Endothelial cell of umbilical vein (primary cell): ENCODE data around the gene DMRTB1. TPM values are rescaled to one million over a fixed set of nuclear protein-coding genes. Genes with fewer than 3 reads are reported as not detected.

Source experiments
- BruUV-seq: library from RNA; stranded (reverse); fragments of 400-500 nt; replicated peaks from 2 replicates; lab custom pipeline; 2021; lab: Mats Ljungman, UMichigan
- CTCF ChIA-PET: fragments of 300-600, 350-600 bp; sonication (Branson Sonifier 250); formaldehyde crosslinking; loops from one replicate; lab custom pipeline; 2021; ENCODE audit warnings: antibody characterized with exemption, inconsistent platforms; lab: Charles Lee
- POLR2A ChIA-PET: fragments of 300-600, 350-600 bp; sonication (Branson Sonifier 250); formaldehyde crosslinking; loops from one replicate; lab custom pipeline; 2021; ENCODE audit warnings: antibody characterized with exemption, inconsistent platforms; lab: Charles Lee
- DNase-seq: peaks from one replicate; pipeline ENCODE4 v3.0.0-alpha.2; 2011; ENCODE audit warnings: low read depth, low spot score
- FAIRE-seq: peaks from 2 replicates; lab custom pipeline; 2011; peaks lifted over from hg19 to GRCh38; lab: Jason Lieb, UNC
- H2AFZ ChIP-seq: 2 replicates; pipeline ENCODE4 v1.6.0; 2012; ENCODE audit warnings: low read depth, low read length, control low read depth, inconsistent platforms
- H3K27ac ChIP-seq: 2 replicates; pipeline ENCODE4 v1.5.1; 2011; ENCODE audit warnings: low read depth, mild to moderate bottlenecking, control low read depth, low read length, moderate library complexity; ENCODE audit not compliant: insufficient read depth
- H3K27me3 ChIP-seq, 2 experiments: 2 replicates each; pipeline versions ENCODE4 v1.6.0 to v1.6.1; 2011; ENCODE audit warnings: low read length in 2 of 2, mixed read lengths in 1 of 2; ENCODE audit not compliant: control insufficient read depth in 2 of 2, insufficient read depth in 2 of 2
- H3K36me3 ChIP-seq, 2 experiments: 2 replicates in 1 of 2; 3 replicates in 1 of 2; pipeline ENCODE4 v1.5.1; 2011; ENCODE audit warnings: low read length in 2 of 2, mild to moderate bottlenecking in 1 of 2, moderate library complexity in 1 of 2; ENCODE audit not compliant: control insufficient read depth in 2 of 2, insufficient read depth in 2 of 2; ENCODE audit errors: extremely low read depth in 1 of 2
- H3K4me1 ChIP-seq: 3 replicates; pipeline ENCODE4 v1.5.1; 2011; ENCODE audit warnings: mild to moderate bottlenecking, low read length; ENCODE audit not compliant: control insufficient read depth, insufficient read depth; ENCODE audit errors: extremely low read depth
- H3K4me2 ChIP-seq: 2 replicates; pipeline ENCODE4 v1.6.1; 2011; ENCODE audit warnings: low read length, control low read depth, mixed read lengths; ENCODE audit not compliant: insufficient read depth
- H3K4me3 ChIP-seq, 3 experiments: fragments of 200-600 bp in 1 of 3; sonication (generic), shearing (Covaris generic) in 1 of 3; replicated peaks in 1 of 3; 2 replicates each; pipeline ENCODE4 v1.5.1; 2011 to 2016; ENCODE audit warnings: control low read depth in 3 of 3, low read length in 3 of 3, mild to moderate bottlenecking in 2 of 3, inconsistent platforms in 1 of 3, low read depth in 1 of 3, moderate library complexity in 1 of 3; ENCODE audit not compliant: insufficient read depth in 1 of 3
- H3K79me2 ChIP-seq: 2 replicates; pipeline ENCODE4 v1.6.0; 2012; ENCODE audit warnings: low read length, inconsistent platforms; ENCODE audit not compliant: control insufficient read depth, insufficient read depth
- H3K9ac ChIP-seq: replicated peaks from 2 replicates; pipeline ENCODE3; 2011; ENCODE audit warnings: low read length, control low read depth; ENCODE audit not compliant: insufficient read depth; ENCODE audit errors: extremely low read depth
- H3K9me1 ChIP-seq: replicated peaks from 3 replicates; pipeline ENCODE4 v1.6.0; 2011; ENCODE audit warnings: mild to moderate bottlenecking, low read length; ENCODE audit not compliant: control insufficient read depth, insufficient read depth; ENCODE audit errors: extremely low read depth
- H3K9me3 ChIP-seq: replicated peaks from 2 replicates; pipeline ENCODE4 v1.5.1; 2012; ENCODE audit warnings: low read length, inconsistent platforms; ENCODE audit not compliant: control insufficient read depth, insufficient read depth
- H4K20me1 ChIP-seq: replicated peaks from 2 replicates; pipeline ENCODE3; 2011; ENCODE audit warnings: mild to moderate bottlenecking, low read length; ENCODE audit not compliant: control insufficient read depth, insufficient read depth; ENCODE audit errors: extremely low read depth
- EZH2 ChIP-seq: IDR thresholded peaks from 2 replicates; pipeline ENCODE4 v1.6.1; 2012; ENCODE audit warnings: borderline replicate concordance, low read depth, mild to moderate bottlenecking, moderate library complexity, low read length, inconsistent platforms; ENCODE audit not compliant: severe bottlenecking
- GATA2 ChIP-seq: IDR thresholded peaks from 2 replicates; pipeline ENCODE4 v1.7.0; 2011; ENCODE audit warnings: low read depth, mild to moderate bottlenecking, moderate library complexity, mixed read lengths, low read length; ENCODE audit not compliant: insufficient read length, insufficient read depth
- JUN ChIP-seq: IDR thresholded peaks from 2 replicates; pipeline ENCODE4 v1.6.1; 2011; ENCODE audit warnings: borderline replicate concordance, low read depth; ENCODE audit not compliant: insufficient read length, insufficient read depth
- MYC ChIP-seq: IDR thresholded peaks from one replicate; pipeline ENCODE4 v1.6.1; 2011; ENCODE audit warnings: mild to moderate bottlenecking, low read depth, low read length
- POLR2A ChIP-seq: IDR thresholded peaks from 2 replicates; pipeline ENCODE4 v1.6.1; 2012; ENCODE audit warnings: low read depth, mild to moderate bottlenecking, control low read depth, low read length
- POLR2AphosphoS5 ChIP-seq: IDR thresholded peaks from 2 replicates; pipeline ENCODE4 v1.6.1; 2012; ENCODE audit warnings: low read depth, mild to moderate bottlenecking, control low read depth, low read length, moderate library complexity; ENCODE audit not compliant: insufficient read depth
- dilution Hi-C: fragments of 300-500 bp; cut with MboI; formaldehyde crosslinking; loops from one replicate; pipeline ENCODE4 v1.15.0; 2019; ENCODE audit warnings: low sequenced_read_pairs; ENCODE audit not compliant: extremely low pct_ligation_motif_present
- intact Hi-C: fragments of 100-400 bp; cut with micrococcal nuclease; formaldehyde crosslinking; loops from one replicate; pipeline ENCODE4 v1.10.0; 2022
- polyA plus RNA-seq, 4 experiments: library from polyadenylated mRNA; depleted of rRNA in 3 of 4; stranded (reverse) in 3 of 4; unstranded in 1 of 4; fragments of >200 nt; gene quantifications; 2 replicates each; pipeline versions ENCODE4 v1.2.1 to v1.2.3, GENCODE V29; 2011 to 2012; ENCODE audit warnings: missing spikeins in 1 of 4
- total RNA-seq: library from RNA; stranded (reverse); gene quantifications from 2 replicates; pipeline ENCODE4 v1.2.3, GENCODE V29; 2021
- TF ChIP-seq, protein P1 (sequence below): IDR thresholded peaks from 2 replicates; pipeline ENCODE4 v1.6.1; 2011; ENCODE audit not compliant: insufficient read depth, insufficient read length

Gene DMRTB1
- total and polyA plus RNA-seq, 2 donors (not counting 3 experiments of a cell fraction or from before 2014, with no cell fraction given): not detected

DNA sequence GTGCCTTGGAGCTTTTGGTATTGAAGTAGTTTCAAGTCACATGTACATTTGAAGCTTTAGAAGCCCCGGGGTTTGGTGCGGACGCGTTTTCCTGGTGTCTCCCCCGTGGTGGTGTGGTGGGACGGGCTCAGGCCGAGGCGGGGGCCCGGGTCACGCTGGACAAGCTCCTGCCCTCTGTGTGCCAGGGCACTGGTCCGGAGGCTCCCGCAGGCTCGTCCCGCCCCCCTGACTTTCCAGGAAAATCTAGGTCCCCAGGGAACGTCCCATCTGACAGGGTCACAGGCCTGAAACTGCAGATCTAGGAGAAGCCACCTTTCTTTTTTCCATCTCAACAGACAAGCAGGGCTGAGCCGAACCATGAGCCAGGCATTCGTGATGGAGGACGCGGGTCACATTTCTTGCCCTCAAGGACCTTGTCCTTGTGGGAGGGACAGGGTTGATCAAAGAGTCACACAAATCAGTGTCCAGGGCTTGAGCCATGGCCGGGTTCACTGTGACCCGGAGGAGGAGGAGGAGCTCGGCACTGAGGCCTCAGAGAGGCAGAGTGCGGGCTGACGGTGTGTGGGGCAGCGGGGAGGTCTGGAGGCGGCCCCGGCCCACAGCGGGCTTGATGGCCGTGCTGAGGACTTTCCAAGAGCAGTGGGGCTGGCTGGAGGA is 1.6 kb downstream of the DMRTB1 start:
- POLR2A ChIA-PET: no interaction called here
- DNase-seq (no peak), FAIRE-seq (no peak)
- Histone ChIP-seq H3K27ac (no peak overlapping the region), H2AFZ (no peak overlapping the region), H3K9ac (no peak overlapping the region), H3K79me2 (no peaks in the 10 kb centered on the region), H3K4me1 (no peaks in the 10 kb centered on the region), H3K4me3 (no peak overlapping the region), H4K20me1 (no peaks in the 10 kb centered on the region), H3K9me3 (no peaks in the 10 kb centered on the region), H3K4me2 (no peak overlapping the region), H3K36me3 (no peaks in the 10 kb centered on the region), H3K27me3 (no peaks in the 10 kb centered on the region), H3K9me1 (no peaks in the 10 kb centered on the region)
- intact Hi-C loops (no loop called here), dilution Hi-C loops (no loop called here)
- BruUV-seq: no TSS peak
- CTCF ChIA-PET: no interaction called here
- TF ChIP-seq MYC (no peak), JUN (no peak), POLR2AphosphoS5 (no peak), POLR2A (no peak), GATA2 (no peak), EZH2 (no peak)
- TF ChIP-seq, protein P1, sequence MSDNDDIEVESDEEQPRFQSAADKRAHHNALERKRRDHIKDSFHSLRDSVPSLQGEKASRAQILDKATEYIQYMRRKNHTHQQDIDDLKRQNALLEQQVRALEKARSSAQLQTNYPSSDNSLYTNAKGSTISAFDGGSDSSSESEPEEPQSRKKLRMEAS: no peak
